Right atrium auricular region (tissue), 2 donors: Measurements from ENCODE around the gene C1orf122. TPM values are rescaled to one million over a fixed set of nuclear protein-coding genes. Genes with fewer than 3 reads are reported as not detected.

ENCODE experiments used
- DNase-seq: peaks from one replicate; pipeline ENCODE4 v3.0.0-alpha.2; 2019; ENCODE audit warnings: low spot score
- H3K27ac ChIP-seq, 2 donors: fragments of 200-600 bp; sonication (generic); 1 replicate in 1 of 2; 2 replicates in 1 of 2; pipeline ENCODE4 v1.5.1; 2016 to 2019
- H3K27me3 ChIP-seq, 2 donors: fragments of 200-600 bp; sonication (generic); one replicate each; pipeline versions ENCODE4 v1.5.1 to v1.6.0; 2017 to 2019
- H3K36me3 ChIP-seq: fragments of 200-600 bp; sonication (generic); one replicate; pipeline ENCODE4 v1.5.1; 2016
- H3K4me1 ChIP-seq, 2 donors: fragments of 200-600 bp; sonication (generic); one replicate each; pipeline versions ENCODE4 v1.5.1 to v1.6.0; 2017 to 2019
- H3K4me3 ChIP-seq, 2 donors: fragments of 200-600 bp; sonication (generic); 1 replicate in 1 of 2; 2 replicates in 1 of 2; pipeline ENCODE4 v1.5.1; 2017 to 2019; ENCODE audit warnings: mild to moderate bottlenecking in 1 of 2, moderate library complexity in 1 of 2
- H3K9me3 ChIP-seq, 2 donors: fragments of 200-600 bp; sonication (generic); one replicate each; pipeline ENCODE4 v1.5.1; 2019
- total RNA-seq, 2 donors: library from RNA; depleted of rRNA; stranded (reverse); fragments of >200 nt; gene quantifications; one replicate each; pipeline ENCODE4 v1.1.0, GENCODE V29; 2016
- TF ChIP-seq, protein P1 (sequence below), 2 donors: fragments of 200-600 bp; sonication (generic); IDR thresholded peaks; one replicate each; pipeline ENCODE4 v1.5.1; 2019; ENCODE audit warnings: antibody characterized with exemption in 2 of 2

Gene C1orf122
- total RNA-seq, 2 donors from 2014 or later = 71.5 to 89.3 TPM

DNA sequence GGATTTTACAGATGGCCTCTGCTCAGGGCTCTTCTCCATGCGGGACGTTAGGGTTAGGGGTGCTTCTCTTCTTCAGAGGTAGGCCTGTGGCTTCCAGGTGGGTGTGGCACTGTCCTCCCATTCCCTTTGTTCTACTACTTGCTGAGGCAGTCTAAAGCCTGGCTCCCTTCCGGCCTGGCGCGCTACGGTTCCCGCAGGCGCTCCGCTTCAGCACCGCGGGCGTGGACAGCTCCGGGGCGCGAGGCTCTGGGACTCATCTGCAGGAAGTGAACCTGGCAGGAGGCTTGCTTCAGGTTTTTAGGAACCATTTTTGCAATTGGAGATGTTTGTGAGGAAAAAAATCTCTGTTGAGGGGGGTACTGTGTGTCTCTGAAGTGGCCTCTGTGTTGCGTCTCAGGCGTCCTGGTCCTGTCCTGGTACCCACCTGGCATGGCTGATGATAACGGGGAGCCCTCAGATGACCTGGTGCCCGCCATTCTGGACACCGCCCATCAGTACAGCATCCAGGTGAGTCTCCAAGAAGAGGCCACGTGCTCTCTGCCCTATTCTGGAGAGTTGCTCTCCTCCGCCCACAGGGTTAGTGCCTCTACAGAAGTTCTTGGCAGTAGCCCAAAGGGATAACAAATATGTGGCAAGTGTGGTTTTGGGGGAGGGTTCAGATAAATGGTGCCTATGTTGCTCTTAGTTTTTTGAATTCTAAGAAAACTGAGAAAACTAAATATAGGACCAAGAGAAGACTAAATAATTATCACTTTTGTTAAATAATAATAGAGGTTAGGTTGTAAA, 12.1 kb upstream of the C1orf122 start:
- Histone ChIP-seq H3K4me1 (peaks cover 0 to 17% of the 10 kb centered on the region in 2 donors), H3K4me3 (no peak overlapping the region), H3K36me3 (no peaks in the 10 kb centered on the region), H3K27me3 (no peaks in the 10 kb centered on the region), H3K9me3 (no peaks in the 10 kb centered on the region), H3K27ac (no peak overlapping the region)
- DNase-seq = no peak
- TF ChIP-seq, protein P1, sequence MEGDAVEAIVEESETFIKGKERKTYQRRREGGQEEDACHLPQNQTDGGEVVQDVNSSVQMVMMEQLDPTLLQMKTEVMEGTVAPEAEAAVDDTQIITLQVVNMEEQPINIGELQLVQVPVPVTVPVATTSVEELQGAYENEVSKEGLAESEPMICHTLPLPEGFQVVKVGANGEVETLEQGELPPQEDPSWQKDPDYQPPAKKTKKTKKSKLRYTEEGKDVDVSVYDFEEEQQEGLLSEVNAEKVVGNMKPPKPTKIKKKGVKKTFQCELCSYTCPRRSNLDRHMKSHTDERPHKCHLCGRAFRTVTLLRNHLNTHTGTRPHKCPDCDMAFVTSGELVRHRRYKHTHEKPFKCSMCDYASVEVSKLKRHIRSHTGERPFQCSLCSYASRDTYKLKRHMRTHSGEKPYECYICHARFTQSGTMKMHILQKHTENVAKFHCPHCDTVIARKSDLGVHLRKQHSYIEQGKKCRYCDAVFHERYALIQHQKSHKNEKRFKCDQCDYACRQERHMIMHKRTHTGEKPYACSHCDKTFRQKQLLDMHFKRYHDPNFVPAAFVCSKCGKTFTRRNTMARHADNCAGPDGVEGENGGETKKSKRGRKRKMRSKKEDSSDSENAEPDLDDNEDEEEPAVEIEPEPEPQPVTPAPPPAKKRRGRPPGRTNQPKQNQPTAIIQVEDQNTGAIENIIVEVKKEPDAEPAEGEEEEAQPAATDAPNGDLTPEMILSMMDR (IDR thresholded peaks at IDR 0.05) = no peak

DNA sequence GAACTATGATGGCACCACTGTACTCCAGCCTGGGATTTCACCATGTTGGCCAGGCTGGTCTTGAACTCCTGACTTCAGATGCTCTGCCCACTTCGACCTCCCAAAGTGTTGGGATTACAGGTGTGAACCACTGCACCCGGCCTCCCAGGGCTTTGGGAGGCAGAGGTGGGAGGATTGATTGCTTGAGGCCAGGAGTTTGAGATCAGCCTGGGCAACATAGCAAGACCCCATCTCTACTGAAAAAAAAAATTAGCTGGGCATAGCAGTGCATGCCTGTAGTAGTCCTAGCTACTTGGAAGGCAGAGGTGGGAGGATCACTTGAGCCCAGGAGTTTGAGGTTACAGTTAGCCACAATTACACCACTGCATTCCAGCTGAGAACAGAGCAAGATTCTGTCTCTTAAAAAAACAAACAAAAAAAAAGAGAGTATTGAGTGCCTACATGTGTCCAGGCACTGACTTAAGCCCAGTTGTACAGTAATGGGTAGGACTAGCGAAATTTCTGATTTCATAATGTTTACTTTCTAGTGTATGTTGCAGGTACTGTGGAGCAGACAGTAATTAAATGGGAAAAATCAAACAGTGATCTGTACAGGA, 9.7 kb upstream of the C1orf122 start:
- Histone ChIP-seq H3K36me3 (peaks cover 13% of the 10 kb centered on the region), H3K4me3 (no peak overlapping the region), H3K4me1 (peaks cover 0 to 17% of the 10 kb centered on the region in 2 donors), H3K9me3 (no peaks in the 10 kb centered on the region), H3K27me3 (no peaks in the 10 kb centered on the region), H3K27ac (no peak overlapping the region)
- TF ChIP-seq, protein P1 (IDR thresholded peaks at IDR 0.05) = no peak
- no peak for DNase-seq

DNA sequence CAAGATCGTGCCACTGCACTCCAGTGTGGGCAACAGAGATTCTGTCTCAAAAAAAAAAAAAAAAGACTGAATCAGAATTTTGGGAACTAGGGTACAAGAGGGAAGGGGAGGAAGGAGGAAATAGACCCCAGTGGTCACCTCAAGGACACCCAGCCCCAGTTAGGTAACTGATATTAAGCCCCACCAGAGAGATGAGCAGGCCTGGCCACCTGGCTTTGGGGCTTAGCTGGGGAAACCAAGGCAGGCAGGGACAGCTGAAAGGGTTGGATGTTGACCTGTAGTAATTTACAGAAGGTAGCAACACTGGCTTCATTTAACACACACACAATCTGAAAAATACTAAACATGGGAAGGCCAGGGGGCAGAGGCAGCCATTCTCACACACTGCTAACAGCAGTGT, 5.2 kb upstream of the C1orf122 start:
- TF ChIP-seq, protein P1 (IDR thresholded peaks at IDR 0.05) = no peak
- peaks cover 50% of the 10 kb centered on the region for H3K36me3 ChIP-seq
- H3K27me3 ChIP-seq = no peaks in the 10 kb centered on the region
- DNase-seq = no peak
- peaks cover 0 to 11% of the 10 kb centered on the region in 2 donors for H3K4me1 ChIP-seq
- H3K27ac ChIP-seq = no peak overlapping the region
- H3K4me3 ChIP-seq = no peak overlapping the region
- H3K9me3 ChIP-seq = no peaks in the 10 kb centered on the region

DNA sequence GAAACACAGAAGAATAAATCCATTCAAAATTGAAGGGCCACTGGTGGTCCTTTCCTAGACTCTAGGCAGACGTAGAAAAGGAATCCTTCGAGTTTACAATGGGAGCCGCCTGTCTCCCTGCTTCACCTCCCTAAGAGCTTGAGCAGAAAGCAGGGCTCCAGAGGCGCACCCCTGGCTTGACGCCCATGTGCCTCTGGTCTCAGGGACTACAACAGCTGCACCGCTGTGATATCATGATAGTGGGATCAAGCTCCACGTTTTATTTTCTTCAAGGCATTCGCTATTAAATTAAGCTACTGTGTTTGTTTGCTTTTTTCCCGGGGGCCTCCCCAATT, 403 bp upstream of the C1orf122 start:
- TF ChIP-seq, protein P1 (IDR thresholded peaks at IDR 0.05) = no peak
- no peaks in the 10 kb centered on the region for H3K27me3 ChIP-seq
- no peak for DNase-seq
- peak overlapping the region; percentile 87 to 88 for H3K4me3 ChIP-seq
- no peaks in the 10 kb centered on the region for H3K9me3 ChIP-seq
- peaks cover 0 to 23% of the 10 kb centered on the region in 2 donors for H3K4me1 ChIP-seq
- peaks cover 43% of the 10 kb centered on the region for H3K36me3 ChIP-seq
- peak overlapping the region; percentile 93 to 96 for H3K27ac ChIP-seq

DNA sequence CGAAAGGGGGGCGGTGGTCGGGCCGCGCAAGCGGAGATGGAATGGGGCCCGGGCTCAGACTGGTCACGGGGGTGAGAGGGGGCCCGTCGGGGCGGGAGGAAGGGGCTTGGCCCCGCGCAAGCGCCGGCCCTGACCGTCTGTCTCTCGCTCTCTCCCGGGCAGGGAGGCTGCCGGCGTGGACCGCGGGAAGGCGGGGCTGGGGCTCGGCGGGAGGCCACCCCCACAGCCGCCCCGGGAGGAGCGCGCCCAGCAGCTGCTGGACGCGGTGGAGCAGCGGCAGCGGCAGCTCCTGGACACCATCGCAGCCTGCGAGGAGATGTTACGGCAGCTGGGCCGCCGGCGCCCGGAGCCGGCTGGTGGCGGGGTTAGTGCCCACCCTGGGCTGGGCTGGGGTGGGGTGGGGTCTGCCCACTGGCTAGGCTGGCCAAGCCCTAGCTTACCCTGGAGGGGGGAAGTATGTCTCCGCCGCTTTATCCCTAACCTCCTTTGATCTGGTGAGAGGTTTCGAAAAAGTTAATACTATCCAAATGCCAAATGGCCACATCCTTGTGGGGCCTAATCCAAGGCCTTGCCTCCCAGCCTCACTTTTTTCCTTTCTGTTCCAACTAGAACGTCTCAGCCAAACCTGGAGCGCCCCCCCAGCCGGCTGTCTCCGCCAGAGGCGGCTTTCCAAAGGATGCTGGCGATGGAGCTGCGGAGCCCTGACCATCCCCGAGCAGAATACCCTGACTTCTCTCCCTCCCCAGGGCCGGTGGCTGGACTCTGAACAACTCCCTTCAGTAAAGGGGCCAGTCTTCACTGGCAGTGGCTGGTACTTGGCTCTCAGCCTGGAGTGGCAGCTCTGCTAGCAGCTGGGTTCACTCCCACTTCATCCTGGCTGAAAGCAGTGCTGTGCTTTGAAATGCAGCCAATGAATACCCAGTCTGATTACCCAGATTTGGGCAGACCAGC, 1.1 kb downstream of the C1orf122 start:
- peaks cover 0 to 23% of the 10 kb centered on the region in 2 donors for H3K4me1 ChIP-seq
- peak overlapping the region; percentile 87 to 88 for H3K4me3 ChIP-seq
- H3K36me3 ChIP-seq = peaks cover 29% of the 10 kb centered on the region
- TF ChIP-seq, protein P1 (IDR thresholded peaks at IDR 0.05) = peak in 1 of 2 donors; percentile 11
- H3K9me3 ChIP-seq = no peaks in the 10 kb centered on the region
- peak; percentile 64 for DNase-seq
- H3K27me3 ChIP-seq = no peaks in the 10 kb centered on the region
- H3K27ac ChIP-seq = peak overlapping the region; percentile 93 to 96
